GM23338 (cell line): Measurements from ENCODE around the gene VPS8. TPM values are rescaled to one million over a fixed set of nuclear protein-coding genes. Genes with fewer than 3 reads are reported as not detected.

Experiments
- ATAC-seq: fragments of 200-7000 bp; cut with Tn5 transposase; 3 replicates; pipeline ENCODE4 v1.9.1; 2020
- DNase-seq: peaks from one replicate; pipeline ENCODE4 v3.0.0-alpha.2; 2015; ENCODE audit warnings: low spot score
- H2AFZ ChIP-seq: fragments of 200-600 bp; sonication (generic); 2 replicates; pipeline ENCODE4 v1.8.0; 2016; ENCODE audit warnings: antibody characterized with exemption, mild to moderate bottlenecking, moderate library complexity
- H3F3A ChIP-seq: fragments of 200-600 bp; sonication (generic); replicated peaks from 2 replicates; pipeline ENCODE4 v1.8.0; 2017; ENCODE audit warnings: antibody characterized with exemption, mixed run types, low read depth
- H3K27ac ChIP-seq: fragments of 200-600 bp; sonication (generic); 2 replicates; pipeline ENCODE4 v1.6.1; 2016; ENCODE audit warnings: low read depth
- H3K27me3 ChIP-seq: fragments of 200-600 bp; sonication (generic); 2 replicates; pipeline ENCODE4 v1.8.0; 2016; ENCODE audit warnings: mild to moderate bottlenecking, mixed run types, moderate library complexity; ENCODE audit not compliant: insufficient read depth
- H3K36me3 ChIP-seq: fragments of 200-600 bp; sonication (generic); 2 replicates; pipeline ENCODE4 v1.8.0; 2016; ENCODE audit warnings: mild to moderate bottlenecking; ENCODE audit not compliant: insufficient read depth
- H3K4me1 ChIP-seq: fragments of 200-600 bp; sonication (generic); 2 replicates; pipeline ENCODE4 v1.8.0; 2016; ENCODE audit warnings: mild to moderate bottlenecking, moderate library complexity; ENCODE audit not compliant: insufficient read depth
- H3K4me2 ChIP-seq: fragments of 200-600 bp; sonication (generic); 2 replicates; pipeline ENCODE4 v1.7.1; 2017; ENCODE audit warnings: mixed run types
- H3K4me3 ChIP-seq: fragments of 200-600 bp; sonication (generic); 2 replicates; pipeline ENCODE4 v1.6.1; 2016; ENCODE audit warnings: mixed run types
- H3K79me2 ChIP-seq: fragments of 200-600 bp; sonication (generic); replicated peaks from 2 replicates; pipeline ENCODE4 v1.8.0; 2017; ENCODE audit warnings: mild to moderate bottlenecking; ENCODE audit not compliant: insufficient read depth
- H3K9me2 ChIP-seq: fragments of 200-600 bp; sonication (generic); 2 replicates; pipeline ENCODE4 v1.8.0; 2017; ENCODE audit not compliant: insufficient read depth
- H4K20me1 ChIP-seq: fragments of 200-600 bp; sonication (generic); replicated peaks from 2 replicates; pipeline ENCODE4 v1.8.0; 2017; ENCODE audit warnings: mild to moderate bottlenecking; ENCODE audit not compliant: insufficient read depth
- H3K27ac Mint-ChIP-seq: 2 replicates; pipeline ENCODE4 v1.8.0; 2020; ENCODE audit warnings: inconsistent platforms, mild to moderate bottlenecking, moderate library complexity, mixed read lengths
- H3K27me3 Mint-ChIP-seq: 3 replicates; pipeline ENCODE4 v1.8.0; 2022; ENCODE audit warnings: low read depth, mild to moderate bottlenecking, moderate library complexity, mixed read lengths, inconsistent platforms; ENCODE audit not compliant: insufficient read depth, poor library complexity
- H3K36me3 Mint-ChIP-seq: 3 replicates; pipeline ENCODE4 v1.8.0; 2021; ENCODE audit warnings: low read depth, mild to moderate bottlenecking, inconsistent platforms, moderate library complexity, mixed read lengths
- H3K4me1 Mint-ChIP-seq: 3 replicates; pipeline ENCODE4 v1.8.0; 2020; ENCODE audit warnings: mild to moderate bottlenecking, inconsistent platforms, mixed read lengths
- H3K4me3 Mint-ChIP-seq: 3 replicates; pipeline ENCODE4 v1.8.0; 2021; ENCODE audit warnings: moderate library complexity, mild to moderate bottlenecking, inconsistent platforms, mixed read lengths
- H3K9me3 Mint-ChIP-seq: 3 replicates; pipeline ENCODE4 v1.8.0; 2020; ENCODE audit warnings: moderate library complexity, mild to moderate bottlenecking, inconsistent platforms, mixed read lengths
- CREB1 ChIP-seq: fragments of 250-450 bp; sonication (Bioruptor Pico); IDR thresholded peaks from 2 replicates; pipeline ENCODE4 v1.5.0; 2020; ENCODE audit warnings: low read depth, mild to moderate bottlenecking, moderate library complexity
- EZH2 ChIP-seq: fragments of 200-600 bp; sonication (generic); IDR thresholded peaks from one replicate; pipeline ENCODE4 v1.8.0; 2017; ENCODE audit warnings: antibody characterized with exemption, mild to moderate bottlenecking, low read depth; ENCODE audit not compliant: unreplicated experiment
- EZH2phosphoT487 ChIP-seq: fragments of 200-600 bp; sonication (generic); IDR thresholded peaks from one replicate; pipeline ENCODE4 v1.8.1; 2018; ENCODE audit warnings: antibody characterized with exemption; ENCODE audit not compliant: unreplicated experiment
- JUNB ChIP-seq: IDR thresholded peaks from one replicate; pipeline ENCODE4 v1.6.1; 2016; ENCODE audit warnings: antibody characterized with exemption; ENCODE audit not compliant: unreplicated experiment
- NANOG ChIP-seq: IDR thresholded peaks from 2 replicates; pipeline ENCODE4 v1.6.1; 2016; ENCODE audit warnings: antibody characterized with exemption, borderline replicate concordance
- POLR2AphosphoS5 ChIP-seq: IDR thresholded peaks from 2 replicates; pipeline ENCODE4 v1.6.1; 2016; ENCODE audit warnings: antibody characterized with exemption, low read depth
- STAT1 ChIP-seq: IDR thresholded peaks from one replicate; pipeline ENCODE4 v1.6.1; 2016; ENCODE audit warnings: antibody characterized with exemption; ENCODE audit not compliant: unreplicated experiment
- ZNF114 ChIP-seq: fragments of 250-450 bp; sonication (Bioruptor Pico); IDR thresholded peaks from 2 replicates; pipeline ENCODE4 v1.5.0; 2020; ENCODE audit warnings: mild to moderate bottlenecking, moderate library complexity
- ZNF331 ChIP-seq: fragments of 250-450 bp; sonication (Bioruptor Pico); IDR thresholded peaks from 2 replicates; pipeline ENCODE4 v1.5.0; 2020; ENCODE audit warnings: low read depth, mild to moderate bottlenecking, moderate library complexity
- polyA plus RNA-seq: library from polyadenylated mRNA; unstranded; fragments of >200 nt; fragmentation: Nextera tagmentation; extraction: Ambion mirVana; gene quantifications from 2 replicates; pipeline ENCODE4 v1.2.1, GENCODE V29; 2016
- total RNA-seq: library from RNA; depleted of rRNA; stranded (reverse); fragments of >200 nt; shearing (Covaris generic); gene quantifications from 2 replicates; pipeline ENCODE4 v1.2.3, GENCODE V29; 2014
- TF ChIP-seq, protein P1 (sequence below): IDR thresholded peaks from 2 replicates; pipeline ENCODE4 v1.6.1; 2016; ENCODE audit warnings: antibody characterized with exemption
- TF ChIP-seq, protein P2 (sequence below): fragments of 250-450 bp; sonication (Bioruptor Pico); IDR thresholded peaks from 2 replicates; pipeline ENCODE4 v1.5.0; 2020; ENCODE audit warnings: mild to moderate bottlenecking, moderate library complexity
- TF ChIP-seq, protein P3 (sequence below): IDR thresholded peaks from one replicate; pipeline ENCODE4 v1.6.1; 2018; ENCODE audit warnings: antibody characterized with exemption; ENCODE audit not compliant: unreplicated experiment
- TF ChIP-seq, protein P4 (sequence below), 2 experiments: fragments of 200-600 bp in 1 of 2; sonication (generic) in 1 of 2; conservative IDR thresholded peaks; 2 replicates each; pipeline versions ENCODE4 v1.5.1 to v1.6.1; 2016 to 2017; ENCODE audit warnings: antibody characterized with exemption in 2 of 2, low read depth in 2 of 2, mild to moderate bottlenecking in 2 of 2, moderate library complexity in 1 of 2

The VPS8 gene
- total and polyA plus RNA-seq, 2 experiments from 2014 or later, result 17.3 to 45.5 TPM

DNA sequence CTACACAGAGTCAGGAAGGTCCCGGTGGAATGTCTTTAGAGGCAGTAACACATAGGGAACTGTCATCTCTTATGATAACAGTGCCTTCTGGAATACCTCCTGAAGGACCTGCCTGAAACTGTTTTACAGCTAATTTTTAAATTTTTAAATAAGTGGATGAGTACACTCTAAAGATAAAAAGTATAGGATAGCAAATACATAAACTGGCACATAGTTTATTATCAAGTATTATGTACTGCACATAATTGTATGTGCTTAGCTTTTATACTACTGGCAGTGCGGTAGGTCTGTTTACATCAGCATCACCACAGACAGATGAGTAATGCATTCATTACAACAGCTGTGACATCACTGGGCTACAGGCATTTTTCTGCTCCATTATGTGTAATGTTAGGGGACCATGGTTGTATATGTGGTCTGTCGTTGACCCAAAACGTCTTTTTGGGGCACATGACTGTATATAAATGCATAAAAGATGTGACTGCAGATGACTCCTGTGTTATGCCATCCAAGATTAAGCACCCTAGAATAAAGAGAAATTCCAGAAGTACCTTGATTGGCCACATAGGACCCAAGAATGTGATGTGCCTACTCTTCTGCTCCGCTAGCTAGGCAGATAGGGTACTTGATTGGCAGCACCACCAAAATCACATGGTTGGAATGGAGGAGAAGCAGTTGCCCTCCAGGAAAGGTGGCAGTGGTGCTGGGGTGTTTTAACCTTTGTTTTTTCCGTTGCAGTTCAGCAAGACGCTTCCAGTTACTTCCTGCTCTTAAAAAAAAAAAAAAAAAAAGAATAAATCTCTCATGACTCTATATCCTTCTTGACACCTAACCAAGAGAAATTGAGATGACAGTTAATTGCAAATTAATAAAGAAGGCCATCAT is 3.3 kb downstream of the VPS8 start:
- no peaks in the 10 kb centered on the region; the same call in 2 of the 3 replicates for H3K36me3 Mint-ChIP-seq
- ATAC-seq, result no peak
- TF ChIP-seq ZNF331 (CRISPR knock-in tag) (no peak), CREB1 (CRISPR knock-in tag) (no peak), NANOG (no peak), POLR2AphosphoS5 (no peak), EZH2phosphoT487 (no peak), EZH2 (no peak), STAT1 (no peak), JUNB (no peak), ZNF114 (no peak)
- TF ChIP-seq, protein P1, sequence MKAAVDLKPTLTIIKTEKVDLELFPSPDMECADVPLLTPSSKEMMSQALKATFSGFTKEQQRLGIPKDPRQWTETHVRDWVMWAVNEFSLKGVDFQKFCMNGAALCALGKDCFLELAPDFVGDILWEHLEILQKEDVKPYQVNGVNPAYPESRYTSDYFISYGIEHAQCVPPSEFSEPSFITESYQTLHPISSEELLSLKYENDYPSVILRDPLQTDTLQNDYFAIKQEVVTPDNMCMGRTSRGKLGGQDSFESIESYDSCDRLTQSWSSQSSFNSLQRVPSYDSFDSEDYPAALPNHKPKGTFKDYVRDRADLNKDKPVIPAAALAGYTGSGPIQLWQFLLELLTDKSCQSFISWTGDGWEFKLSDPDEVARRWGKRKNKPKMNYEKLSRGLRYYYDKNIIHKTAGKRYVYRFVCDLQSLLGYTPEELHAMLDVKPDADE, result no peak
- TF ChIP-seq, protein P2, sequence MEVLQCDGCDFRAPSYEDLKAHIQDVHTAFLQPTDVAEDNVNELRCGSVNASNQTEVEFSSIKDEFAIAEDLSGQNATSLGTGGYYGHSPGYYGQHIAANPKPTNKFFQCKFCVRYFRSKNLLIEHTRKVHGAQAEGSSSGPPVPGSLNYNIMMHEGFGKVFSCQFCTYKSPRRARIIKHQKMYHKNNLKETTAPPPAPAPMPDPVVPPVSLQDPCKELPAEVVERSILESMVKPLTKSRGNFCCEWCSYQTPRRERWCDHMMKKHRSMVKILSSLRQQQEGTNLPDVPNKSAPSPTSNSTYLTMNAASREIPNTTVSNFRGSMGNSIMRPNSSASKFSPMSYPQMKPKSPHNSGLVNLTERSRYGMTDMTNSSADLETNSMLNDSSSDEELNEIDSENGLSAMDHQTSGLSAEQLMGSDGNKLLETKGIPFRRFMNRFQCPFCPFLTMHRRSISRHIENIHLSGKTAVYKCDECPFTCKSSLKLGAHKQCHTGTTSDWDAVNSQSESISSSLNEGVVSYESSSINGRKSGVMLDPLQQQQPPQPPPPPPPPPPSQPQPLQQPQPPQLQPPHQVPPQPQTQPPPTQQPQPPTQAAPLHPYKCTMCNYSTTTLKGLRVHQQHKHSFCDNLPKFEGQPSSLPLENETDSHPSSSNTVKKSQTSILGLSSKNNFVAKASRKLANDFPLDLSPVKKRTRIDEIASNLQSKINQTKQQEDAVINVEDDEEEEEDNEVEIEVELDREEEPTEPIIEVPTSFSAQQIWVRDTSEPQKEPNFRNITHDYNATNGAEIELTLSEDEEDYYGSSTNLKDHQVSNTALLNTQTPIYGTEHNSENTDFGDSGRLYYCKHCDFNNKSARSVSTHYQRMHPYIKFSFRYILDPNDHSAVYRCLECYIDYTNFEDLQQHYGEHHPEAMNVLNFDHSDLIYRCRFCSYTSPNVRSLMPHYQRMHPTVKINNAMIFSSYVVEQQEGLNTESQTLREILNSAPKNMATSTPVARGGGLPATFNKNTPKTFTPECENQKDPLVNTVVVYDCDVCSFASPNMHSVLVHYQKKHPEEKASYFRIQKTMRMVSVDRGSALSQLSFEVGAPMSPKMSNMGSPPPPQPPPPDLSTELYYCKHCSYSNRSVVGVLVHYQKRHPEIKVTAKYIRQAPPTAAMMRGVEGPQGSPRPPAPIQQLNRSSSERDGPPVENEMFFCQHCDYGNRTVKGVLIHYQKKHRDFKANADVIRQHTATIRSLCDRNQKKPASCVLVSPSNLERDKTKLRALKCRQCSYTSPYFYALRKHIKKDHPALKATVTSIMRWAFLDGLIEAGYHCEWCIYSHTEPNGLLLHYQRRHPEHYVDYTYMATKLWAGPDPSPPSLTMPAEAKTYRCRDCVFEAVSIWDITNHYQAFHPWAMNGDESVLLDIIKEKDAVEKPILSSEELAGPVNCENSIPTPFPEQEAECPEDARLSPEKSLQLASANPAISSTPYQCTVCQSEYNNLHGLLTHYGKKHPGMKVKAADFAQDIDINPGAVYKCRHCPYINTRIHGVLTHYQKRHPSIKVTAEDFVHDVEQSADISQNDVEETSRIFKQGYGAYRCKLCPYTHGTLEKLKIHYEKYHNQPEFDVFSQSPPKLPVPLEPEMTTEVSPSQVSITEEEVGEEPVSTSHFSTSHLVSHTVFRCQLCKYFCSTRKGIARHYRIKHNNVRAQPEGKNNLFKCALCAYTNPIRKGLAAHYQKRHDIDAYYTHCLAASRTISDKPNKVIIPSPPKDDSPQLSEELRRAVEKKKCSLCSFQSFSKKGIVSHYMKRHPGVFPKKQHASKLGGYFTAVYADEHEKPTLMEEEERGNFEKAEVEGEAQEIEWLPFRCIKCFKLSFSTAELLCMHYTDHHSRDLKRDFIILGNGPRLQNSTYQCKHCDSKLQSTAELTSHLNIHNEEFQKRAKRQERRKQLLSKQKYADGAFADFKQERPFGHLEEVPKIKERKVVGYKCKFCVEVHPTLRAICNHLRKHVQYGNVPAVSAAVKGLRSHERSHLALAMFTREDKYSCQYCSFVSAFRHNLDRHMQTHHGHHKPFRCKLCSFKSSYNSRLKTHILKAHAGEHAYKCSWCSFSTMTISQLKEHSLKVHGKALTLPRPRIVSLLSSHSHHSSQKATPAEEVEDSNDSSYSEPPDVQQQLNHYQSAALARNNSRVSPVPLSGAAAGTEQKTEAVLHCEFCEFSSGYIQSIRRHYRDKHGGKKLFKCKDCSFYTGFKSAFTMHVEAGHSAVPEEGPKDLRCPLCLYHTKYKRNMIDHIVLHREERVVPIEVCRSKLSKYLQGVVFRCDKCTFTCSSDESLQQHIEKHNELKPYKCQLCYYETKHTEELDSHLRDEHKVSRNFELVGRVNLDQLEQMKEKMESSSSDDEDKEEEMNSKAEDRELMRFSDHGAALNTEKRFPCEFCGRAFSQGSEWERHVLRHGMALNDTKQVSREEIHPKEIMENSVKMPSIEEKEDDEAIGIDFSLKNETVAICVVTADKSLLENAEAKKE (CRISPR knock-in tag), result no peak
- TF ChIP-seq, protein P3, sequence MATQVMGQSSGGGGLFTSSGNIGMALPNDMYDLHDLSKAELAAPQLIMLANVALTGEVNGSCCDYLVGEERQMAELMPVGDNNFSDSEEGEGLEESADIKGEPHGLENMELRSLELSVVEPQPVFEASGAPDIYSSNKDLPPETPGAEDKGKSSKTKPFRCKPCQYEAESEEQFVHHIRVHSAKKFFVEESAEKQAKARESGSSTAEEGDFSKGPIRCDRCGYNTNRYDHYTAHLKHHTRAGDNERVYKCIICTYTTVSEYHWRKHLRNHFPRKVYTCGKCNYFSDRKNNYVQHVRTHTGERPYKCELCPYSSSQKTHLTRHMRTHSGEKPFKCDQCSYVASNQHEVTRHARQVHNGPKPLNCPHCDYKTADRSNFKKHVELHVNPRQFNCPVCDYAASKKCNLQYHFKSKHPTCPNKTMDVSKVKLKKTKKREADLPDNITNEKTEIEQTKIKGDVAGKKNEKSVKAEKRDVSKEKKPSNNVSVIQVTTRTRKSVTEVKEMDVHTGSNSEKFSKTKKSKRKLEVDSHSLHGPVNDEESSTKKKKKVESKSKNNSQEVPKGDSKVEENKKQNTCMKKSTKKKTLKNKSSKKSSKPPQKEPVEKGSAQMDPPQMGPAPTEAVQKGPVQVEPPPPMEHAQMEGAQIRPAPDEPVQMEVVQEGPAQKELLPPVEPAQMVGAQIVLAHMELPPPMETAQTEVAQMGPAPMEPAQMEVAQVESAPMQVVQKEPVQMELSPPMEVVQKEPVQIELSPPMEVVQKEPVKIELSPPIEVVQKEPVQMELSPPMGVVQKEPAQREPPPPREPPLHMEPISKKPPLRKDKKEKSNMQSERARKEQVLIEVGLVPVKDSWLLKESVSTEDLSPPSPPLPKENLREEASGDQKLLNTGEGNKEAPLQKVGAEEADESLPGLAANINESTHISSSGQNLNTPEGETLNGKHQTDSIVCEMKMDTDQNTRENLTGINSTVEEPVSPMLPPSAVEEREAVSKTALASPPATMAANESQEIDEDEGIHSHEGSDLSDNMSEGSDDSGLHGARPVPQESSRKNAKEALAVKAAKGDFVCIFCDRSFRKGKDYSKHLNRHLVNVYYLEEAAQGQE, result no peak
- TF ChIP-seq, protein P4, sequence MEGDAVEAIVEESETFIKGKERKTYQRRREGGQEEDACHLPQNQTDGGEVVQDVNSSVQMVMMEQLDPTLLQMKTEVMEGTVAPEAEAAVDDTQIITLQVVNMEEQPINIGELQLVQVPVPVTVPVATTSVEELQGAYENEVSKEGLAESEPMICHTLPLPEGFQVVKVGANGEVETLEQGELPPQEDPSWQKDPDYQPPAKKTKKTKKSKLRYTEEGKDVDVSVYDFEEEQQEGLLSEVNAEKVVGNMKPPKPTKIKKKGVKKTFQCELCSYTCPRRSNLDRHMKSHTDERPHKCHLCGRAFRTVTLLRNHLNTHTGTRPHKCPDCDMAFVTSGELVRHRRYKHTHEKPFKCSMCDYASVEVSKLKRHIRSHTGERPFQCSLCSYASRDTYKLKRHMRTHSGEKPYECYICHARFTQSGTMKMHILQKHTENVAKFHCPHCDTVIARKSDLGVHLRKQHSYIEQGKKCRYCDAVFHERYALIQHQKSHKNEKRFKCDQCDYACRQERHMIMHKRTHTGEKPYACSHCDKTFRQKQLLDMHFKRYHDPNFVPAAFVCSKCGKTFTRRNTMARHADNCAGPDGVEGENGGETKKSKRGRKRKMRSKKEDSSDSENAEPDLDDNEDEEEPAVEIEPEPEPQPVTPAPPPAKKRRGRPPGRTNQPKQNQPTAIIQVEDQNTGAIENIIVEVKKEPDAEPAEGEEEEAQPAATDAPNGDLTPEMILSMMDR (conservative IDR thresholded peaks at IDR 0.05; ENCODE audit: low read depth in 2 of 2), result no peak

More for the DNA sequence above, 3.3 kb downstream of the VPS8 start:
- Histone ChIP-seq H3K4me2 (no peak overlapping the region), H3K36me3 (no peaks in the 10 kb centered on the region), H3F3A (no peaks in the 10 kb centered on the region), H2AFZ (no peak overlapping the region), H3K27me3 (no peaks in the 10 kb centered on the region), H4K20me1 (no peaks in the 10 kb centered on the region; the same call in 1 of the 2 replicates), H3K4me1 (peaks cover 6% of the 10 kb centered on the region; the same call in 1 of the 2 replicates), H3K4me3 (no peak overlapping the region), H3K27ac (no peak overlapping the region), H3K9me2 (no peaks in the 10 kb centered on the region), H3K79me2 (peaks cover 31% of the 10 kb centered on the region)
- H3K9me3 Mint-ChIP-seq, result peaks cover 3% of the 10 kb centered on the region; the same call in 2 of the 3 replicates
- H3K27ac Mint-ChIP-seq, result no peak overlapping the region
- H3K27me3 Mint-ChIP-seq, result peaks cover 4% of the 10 kb centered on the region
- peaks cover 5% of the 10 kb centered on the region; the same call in 2 of the 3 replicates for H3K4me1 Mint-ChIP-seq
- DNase-seq, result no peak
- H3K4me3 Mint-ChIP-seq, result no peak overlapping the region
